ENCODE measurements around the gene LPP.

- no peak for TF ChIP-seq POLR2AphosphoS5 (IDR thresholded peaks at IDR 0.05)
- TF ChIP-seq CTCF (IDR thresholded peaks at IDR 0.05) = no peak
- TF ChIP-seq POLR2A (IDR thresholded peaks at IDR 0.05; ENCODE audit: low read depth) = no peak
Measured at GRCh38 chr3:188490416-188490815, 336.5 kb downstream of the LPP start.
